Peyer's patch (tissue), 4 donors: ENCODE data around the gene FHOD3. TPM values are rescaled to one million over a fixed set of nuclear protein-coding genes. Genes with fewer than 3 reads are reported as not detected.
A peak's percentile ranks its signal among the peaks of the same experiment; 100 is the strongest.

Experiments
- DNase-seq, 3 donors: peaks; one replicate each; pipeline ENCODE4 v3.0.0-alpha.2; 2017 to 2019
- H3K27ac ChIP-seq, 4 donors: fragments of 200-600 bp; sonication (generic); one replicate each; pipeline ENCODE4 v1.5.1; 2016 to 2019
- H3K27me3 ChIP-seq, 2 donors: fragments of 200-600 bp; sonication (generic); one replicate each; pipeline ENCODE4 v1.5.1; 2019
- H3K36me3 ChIP-seq, 3 donors: fragments of 200-600 bp; sonication (generic); one replicate each; pipeline ENCODE4 v1.5.1; 2016 to 2019
- H3K4me1 ChIP-seq, 4 donors: fragments of 200-600 bp; sonication (generic); one replicate each; pipeline ENCODE4 v1.5.1; 2016 to 2019
- H3K4me3 ChIP-seq, 4 donors: fragments of 200-600 bp; sonication (generic); 1 replicate in 3 of 4; 2 replicates in 1 of 4; pipeline ENCODE4 v1.5.1; 2016 to 2019; ENCODE audit warnings: mild to moderate bottlenecking in 1 of 4
- H3K9me3 ChIP-seq, 4 donors: fragments of 200-600 bp; sonication (generic); one replicate each; pipeline ENCODE4 v1.5.1; 2016 to 2019; ENCODE audit warnings: mild to moderate bottlenecking in 1 of 4
- CTCF ChIP-seq, 6 experiments: fragments of 450-650 bp in 4 of 6; fragments of 200-600 bp in 2 of 6; sonication (generic) in 1 of 6; IDR thresholded peaks; one replicate each; pipeline ENCODE4 v1.5.1; 2017 to 2019; ENCODE audit warnings: antibody characterized with exemption in 6 of 6, mild to moderate bottlenecking in 3 of 6, moderate library complexity in 1 of 6
- POLR2A ChIP-seq, 2 donors: fragments of 450-650 bp; IDR thresholded peaks; one replicate each; pipeline ENCODE4 v1.5.1; 2017; ENCODE audit warnings: antibody characterized with exemption in 2 of 2, mild to moderate bottlenecking in 2 of 2, moderate library complexity in 2 of 2
- total RNA-seq, 4 donors: library from RNA; depleted of rRNA; stranded (reverse); fragments of >200 nt; gene quantifications; one replicate each; pipeline ENCODE4 v1.1.0, GENCODE V29; 2016

The FHOD3 gene
- total RNA-seq, 4 donors from 2014 or later = 0.53 to 10.7 (median 4.6) TPM

DNA sequence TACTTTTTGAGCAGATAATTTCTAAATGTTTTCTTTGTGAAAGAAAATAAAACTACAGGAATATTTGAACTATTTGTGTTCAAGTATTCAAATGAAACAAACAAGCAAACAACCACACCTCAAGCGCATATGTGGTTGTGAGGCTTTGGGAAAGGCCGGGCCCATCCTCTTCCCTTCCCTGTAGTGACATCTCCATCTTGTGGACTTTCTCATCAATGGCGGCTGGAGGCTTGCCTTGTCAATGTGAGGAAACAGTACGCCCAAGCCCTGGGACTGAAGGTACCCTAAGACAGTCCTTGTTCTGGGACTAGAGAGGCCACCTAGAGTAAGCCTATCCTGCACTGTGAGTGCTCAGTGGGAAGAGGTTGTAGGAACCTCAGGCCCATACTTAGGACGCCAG lies 364.5 kb downstream of the FHOD3 start:
- no peaks in the 10 kb centered on the region for H3K9me3 ChIP-seq
- H3K27ac ChIP-seq = no peak overlapping the region
- no peak for DNase-seq
- no peak overlapping the region for H3K4me3 ChIP-seq
- TF ChIP-seq CTCF (IDR thresholded peaks at IDR 0.05) (peak in 3 of 6 experiments; percentile 19 to 35 (median 32)), POLR2A (IDR thresholded peaks at IDR 0.05) (no peak)
- H3K27me3 ChIP-seq = no peaks in the 10 kb centered on the region
- H3K4me1 ChIP-seq = no peaks in the 10 kb centered on the region
- H3K36me3 ChIP-seq = no peaks in the 10 kb centered on the region

DNA sequence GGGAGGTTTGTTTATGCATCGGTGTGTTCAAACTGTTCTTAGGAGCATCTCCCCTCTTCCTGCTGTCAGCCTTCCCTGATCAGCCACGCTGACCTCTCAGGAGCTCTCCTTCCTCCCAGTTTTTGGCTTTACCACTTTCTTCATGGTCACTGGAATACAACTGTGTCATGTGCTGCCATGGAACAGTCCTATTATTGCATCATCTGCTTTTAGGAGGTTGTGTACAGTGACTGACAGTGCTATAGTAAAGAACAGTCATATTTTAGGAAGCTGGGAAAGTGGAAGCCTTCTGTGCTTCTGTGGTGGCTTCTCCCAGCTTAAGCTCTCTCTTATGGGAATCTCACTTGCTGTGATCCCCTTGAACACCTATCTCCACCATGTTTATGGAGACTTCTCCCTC lies 365.8 kb downstream of the FHOD3 start:
- TF ChIP-seq POLR2A (IDR thresholded peaks at IDR 0.05) = no peak
- TF ChIP-seq CTCF (IDR thresholded peaks at IDR 0.05) = no peak
- Histone ChIP-seq H3K4me1 (no peaks in the 10 kb centered on the region), H3K4me3 (no peak overlapping the region), H3K27ac (no peak overlapping the region), H3K27me3 (no peaks in the 10 kb centered on the region), H3K9me3 (no peaks in the 10 kb centered on the region), H3K36me3 (no peaks in the 10 kb centered on the region)
- DNase-seq = no peak

GRCh38 chr18:36665952-36666351 lies 368.4 kb downstream of the FHOD3 start:
- TF ChIP-seq CTCF (IDR thresholded peaks at IDR 0.05) = no peak
- TF ChIP-seq POLR2A (IDR thresholded peaks at IDR 0.05) = no peak
- DNase-seq = no peak
- no peak overlapping the region for H3K27ac ChIP-seq
- H3K4me1 ChIP-seq = no peaks in the 10 kb centered on the region
- H3K27me3 ChIP-seq = no peaks in the 10 kb centered on the region
- H3K36me3 ChIP-seq = no peaks in the 10 kb centered on the region
- no peak overlapping the region for H3K4me3 ChIP-seq
- no peaks in the 10 kb centered on the region for H3K9me3 ChIP-seq

DNA sequence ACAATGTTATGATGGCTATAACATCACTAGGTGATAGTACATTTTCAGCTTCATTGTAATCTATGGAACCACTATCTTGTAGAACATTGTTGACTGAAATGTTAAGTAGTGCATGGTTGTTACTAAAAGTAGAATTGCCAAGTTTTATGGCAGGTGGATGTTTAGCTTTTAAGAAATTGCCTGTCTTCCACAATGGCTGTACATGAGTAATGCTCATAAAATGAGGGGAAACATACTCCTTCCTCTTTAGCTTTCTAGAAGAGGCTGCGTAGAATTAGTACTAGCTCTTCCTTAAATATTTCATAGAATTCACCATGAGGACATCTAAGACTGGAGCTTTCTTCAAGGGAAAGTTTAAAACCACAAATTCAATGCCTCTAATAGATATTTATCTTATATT lies 370.3 kb downstream of the FHOD3 start:
- H3K4me1 ChIP-seq = peaks cover 0 to 6% (median 0%) of the 10 kb centered on the region in 4 donors
- no peaks in the 10 kb centered on the region for H3K9me3 ChIP-seq
- H3K27ac ChIP-seq = no peak overlapping the region
- no peak for DNase-seq
- no peak for TF ChIP-seq CTCF (IDR thresholded peaks at IDR 0.05)
- TF ChIP-seq POLR2A (IDR thresholded peaks at IDR 0.05) = no peak
- no peaks in the 10 kb centered on the region for H3K36me3 ChIP-seq
- H3K27me3 ChIP-seq = no peaks in the 10 kb centered on the region
- H3K4me3 ChIP-seq = no peak overlapping the region

DNA sequence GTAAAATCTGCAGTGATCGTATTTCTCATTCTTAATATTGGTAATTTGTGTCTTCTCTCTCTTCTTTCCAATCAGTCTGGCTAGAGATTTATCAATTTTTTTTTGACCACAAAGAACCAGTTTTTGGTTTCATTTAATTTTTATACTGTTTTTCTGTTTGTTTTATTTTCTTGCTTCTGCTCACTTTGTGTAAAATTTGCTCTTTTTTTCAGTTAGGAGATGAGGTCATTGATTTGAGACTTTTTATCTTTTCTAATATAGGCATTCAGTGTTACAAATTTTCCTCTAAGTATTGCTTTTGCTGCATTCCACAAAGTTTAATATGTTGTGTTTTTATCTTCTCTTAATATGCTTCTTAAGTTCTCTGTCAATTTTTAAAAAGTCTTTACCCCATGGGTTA lies 370.8 kb downstream of the FHOD3 start:
- Histone ChIP-seq H3K4me3 (no peak overlapping the region), H3K27me3 (no peaks in the 10 kb centered on the region), H3K27ac (no peak overlapping the region), H3K9me3 (no peaks in the 10 kb centered on the region), H3K4me1 (peaks cover 0 to 6% (median 0%) of the 10 kb centered on the region in 4 donors), H3K36me3 (no peaks in the 10 kb centered on the region)
- TF ChIP-seq CTCF (IDR thresholded peaks at IDR 0.05) (no peak), POLR2A (IDR thresholded peaks at IDR 0.05) (no peak)
- no peak for DNase-seq
